ENCODE data around the gene C1QTNF3.

GRCh38 chr5:34015120-34015822 is 27.7 kb downstream of the C1QTNF3 start:
- TF ChIP-seq CTCF (conservative IDR thresholded peaks at IDR 0.05): no peak
- TF ChIP-seq ZFX (IDR thresholded peaks at IDR 0.05): no peak

Data from C4-2B (cell line).